H9 (cell line): Measurements from ENCODE around the gene CCND2. TPM values are rescaled to one million over a fixed set of nuclear protein-coding genes. Genes with fewer than 3 reads are reported as not detected.

Experiments
- DNase-seq: peaks from one replicate; pipeline ENCODE4 v3.0.0-alpha.2; 2017
- H2AFZ ChIP-seq: one replicate; pipeline ENCODE4 v1.6.1; 2013; ENCODE audit warnings: mild to moderate bottlenecking, low read length, control low read depth, moderate library complexity
- H2AK5ac ChIP-seq: 2 replicates; pipeline ENCODE4 v1.6.1; 2013; ENCODE audit warnings: low read length, control low read depth, mixed read lengths; ENCODE audit not compliant: insufficient read length
- H2BK120ac ChIP-seq: one replicate; pipeline ENCODE4 v1.6.1; 2013; ENCODE audit warnings: low read depth, mild to moderate bottlenecking, low read length, control low read depth, inconsistent platforms; ENCODE audit not compliant: poor library complexity, severe bottlenecking
- H2BK12ac ChIP-seq: 2 replicates; pipeline ENCODE4 v1.6.1; 2013; ENCODE audit warnings: low read length, control low read depth, mixed read lengths, low read depth; ENCODE audit not compliant: insufficient read length
- H2BK15ac ChIP-seq: 2 replicates; pipeline ENCODE4 v1.6.1; 2013; ENCODE audit warnings: low read depth, low read length, control low read depth
- H2BK20ac ChIP-seq: one replicate; pipeline ENCODE4 v1.6.1; 2013; ENCODE audit warnings: low read depth, mild to moderate bottlenecking, low read length, control low read depth, inconsistent platforms; ENCODE audit not compliant: poor library complexity, severe bottlenecking
- H2BK5ac ChIP-seq: 2 replicates; pipeline ENCODE4 v1.6.1; 2013; ENCODE audit warnings: low read length, control low read depth, mixed read lengths; ENCODE audit not compliant: insufficient read length
- H3K14ac ChIP-seq: 2 replicates; pipeline ENCODE4 v1.6.1; 2013; ENCODE audit warnings: low read length, control low read depth; ENCODE audit not compliant: insufficient read depth
- H3K18ac ChIP-seq: 2 replicates; pipeline ENCODE4 v1.6.1; 2013; ENCODE audit warnings: low read depth, mild to moderate bottlenecking, mixed read lengths, low read length, control low read depth; ENCODE audit not compliant: insufficient read length
- H3K23ac ChIP-seq: 2 replicates; pipeline ENCODE4 v1.6.1; 2013; ENCODE audit warnings: low read length, control low read depth, mixed read lengths, low read depth; ENCODE audit not compliant: insufficient read length
- H3K23me2 ChIP-seq: 2 replicates; pipeline ENCODE4 v1.6.1; 2013; ENCODE audit warnings: low read depth, mild to moderate bottlenecking, mixed read lengths, low read length, control low read depth; ENCODE audit not compliant: insufficient read length, poor library complexity, severe bottlenecking
- H3K27ac ChIP-seq: 2 replicates; pipeline ENCODE4 v1.5.1; 2013; ENCODE audit warnings: low read length, control low read depth, mixed read lengths, low read depth; ENCODE audit not compliant: insufficient read length
- H3K27me3 ChIP-seq: 2 replicates; pipeline ENCODE4 v1.6.1; 2013; ENCODE audit warnings: low read length, control low read depth, inconsistent platforms; ENCODE audit not compliant: insufficient read depth
- H3K4ac ChIP-seq: 2 replicates; pipeline ENCODE4 v1.6.1; 2013; ENCODE audit warnings: low read depth, mild to moderate bottlenecking, control low read depth, inconsistent platforms, low read length, moderate library complexity
- H3K4me1 ChIP-seq: 2 replicates; pipeline ENCODE4 v1.6.1; 2013; ENCODE audit warnings: low read length, control low read depth, inconsistent platforms; ENCODE audit not compliant: insufficient read depth
- H3K4me2 ChIP-seq: 2 replicates; pipeline ENCODE4 v1.6.1; 2013; ENCODE audit warnings: low read length, control low read depth, mixed read lengths; ENCODE audit not compliant: insufficient read length, insufficient read depth
- H3K56ac ChIP-seq: 2 replicates; pipeline ENCODE4 v1.6.1; 2013; ENCODE audit warnings: low read depth, mild to moderate bottlenecking, mixed read lengths, low read length, control low read depth; ENCODE audit not compliant: insufficient read length
- H3K79me1 ChIP-seq: 2 replicates; pipeline ENCODE4 v1.6.1; 2013; ENCODE audit warnings: low read depth, mild to moderate bottlenecking, moderate library complexity, low read length, control low read depth, inconsistent platforms; ENCODE audit not compliant: insufficient read depth, poor library complexity, severe bottlenecking
- H3K79me2 ChIP-seq: 2 replicates; pipeline ENCODE4 v1.6.1; 2013; ENCODE audit warnings: low read length, control low read depth, inconsistent platforms; ENCODE audit not compliant: insufficient read depth
- H3K9ac ChIP-seq: 2 replicates; pipeline ENCODE4 v1.6.1; 2013; ENCODE audit warnings: low read length, control low read depth, mixed read lengths; ENCODE audit not compliant: insufficient read length; ENCODE audit errors: extremely low read depth
- H3K9me3 ChIP-seq: one replicate; pipeline ENCODE4 v1.6.1; 2013; ENCODE audit warnings: low read depth, low read length, inconsistent platforms; ENCODE audit not compliant: control insufficient read depth
- H3T11ph ChIP-seq: one replicate; pipeline ENCODE4 v1.6.1; 2013; ENCODE audit warnings: mild to moderate bottlenecking, low read length, control low read depth, inconsistent platforms
- H4K20me1 ChIP-seq: one replicate; pipeline ENCODE4 v1.6.1; 2013; ENCODE audit not compliant: control insufficient read depth, insufficient read length, insufficient read depth
- H4K5ac ChIP-seq: 2 replicates; pipeline ENCODE4 v1.6.1; 2013; ENCODE audit warnings: low read depth, mild to moderate bottlenecking, mixed read lengths, low read length, control low read depth; ENCODE audit not compliant: insufficient read length
- H4K8ac ChIP-seq: replicated peaks from 2 replicates; pipeline ENCODE4 v1.6.1; 2013; ENCODE audit warnings: low read length, control low read depth, mixed read lengths, low read depth; ENCODE audit not compliant: insufficient read length
- H4K91ac ChIP-seq: 2 replicates; pipeline ENCODE4 v1.6.1; 2013; ENCODE audit warnings: low read depth, mild to moderate bottlenecking, moderate library complexity, mixed read lengths, low read length, control low read depth; ENCODE audit not compliant: insufficient read length
- H3K27ac Mint-ChIP-seq, 3 experiments: 2 replicates in 2 of 3; 3 replicates in 1 of 3; pipeline ENCODE4 v1.8.0; 2020 to 2021; ENCODE audit warnings: mixed read lengths in 3 of 3, mild to moderate bottlenecking in 1 of 3, moderate library complexity in 1 of 3
- H3K27me3 Mint-ChIP-seq: 2 replicates; pipeline ENCODE4 v1.8.0; 2021; ENCODE audit warnings: low read depth, mild to moderate bottlenecking, moderate library complexity, mixed read lengths
- H3K36me3 Mint-ChIP-seq, 3 experiments: 2 replicates in 2 of 3; 3 replicates in 1 of 3; pipeline ENCODE4 v1.8.0; 2020 to 2021; ENCODE audit warnings: low read depth in 3 of 3, mixed read lengths in 3 of 3; ENCODE audit not compliant: insufficient read depth in 1 of 3
- H3K4me1 Mint-ChIP-seq, 2 experiments: 2 replicates each; pipeline ENCODE4 v1.8.0; 2020; ENCODE audit warnings: mixed read lengths in 2 of 2
- H3K4me3 Mint-ChIP-seq, 2 experiments: 2 replicates in 1 of 2; 3 replicates in 1 of 2; pipeline ENCODE4 v1.8.0; 2020 to 2021; ENCODE audit warnings: mild to moderate bottlenecking in 2 of 2, mixed read lengths in 2 of 2, moderate library complexity in 1 of 2
- H3K9me3 Mint-ChIP-seq, 2 experiments: 2 replicates in 1 of 2; 3 replicates in 1 of 2; pipeline ENCODE4 v1.8.0; 2020; ENCODE audit warnings: mild to moderate bottlenecking in 2 of 2, mixed read lengths in 2 of 2, moderate library complexity in 1 of 2
- CTCF ChIP-seq: fragments of 200-600 bp; sonication (generic); conservative IDR thresholded peaks from 3 replicates; pipeline ENCODE4 v1.8.0; 2021; ENCODE audit warnings: antibody characterized with exemption, mild to moderate bottlenecking
- WGBS: extraction: QIAGEN DNeasy Blood & Tissue Kit; methylation state at CpG from one replicate; pipeline ENCODE4 v1.1.7; 2013; ENCODE audit warnings: missing lambda C conversion rate, low lambda C conversion rate, mixed read lengths; ENCODE audit not compliant: insufficient read length; ENCODE audit errors: extremely low coverage; 5-methylcytosine and 5-hydroxymethylcytosine counted together
- total RNA-seq: library from RNA; stranded (reverse); gene quantifications from 2 replicates; pipeline ENCODE4 v1.2.1, GENCODE V29; 2021

CCND2 gene
- total RNA-seq, 1 experiment from 2014 or later: 104 TPM

DNA sequence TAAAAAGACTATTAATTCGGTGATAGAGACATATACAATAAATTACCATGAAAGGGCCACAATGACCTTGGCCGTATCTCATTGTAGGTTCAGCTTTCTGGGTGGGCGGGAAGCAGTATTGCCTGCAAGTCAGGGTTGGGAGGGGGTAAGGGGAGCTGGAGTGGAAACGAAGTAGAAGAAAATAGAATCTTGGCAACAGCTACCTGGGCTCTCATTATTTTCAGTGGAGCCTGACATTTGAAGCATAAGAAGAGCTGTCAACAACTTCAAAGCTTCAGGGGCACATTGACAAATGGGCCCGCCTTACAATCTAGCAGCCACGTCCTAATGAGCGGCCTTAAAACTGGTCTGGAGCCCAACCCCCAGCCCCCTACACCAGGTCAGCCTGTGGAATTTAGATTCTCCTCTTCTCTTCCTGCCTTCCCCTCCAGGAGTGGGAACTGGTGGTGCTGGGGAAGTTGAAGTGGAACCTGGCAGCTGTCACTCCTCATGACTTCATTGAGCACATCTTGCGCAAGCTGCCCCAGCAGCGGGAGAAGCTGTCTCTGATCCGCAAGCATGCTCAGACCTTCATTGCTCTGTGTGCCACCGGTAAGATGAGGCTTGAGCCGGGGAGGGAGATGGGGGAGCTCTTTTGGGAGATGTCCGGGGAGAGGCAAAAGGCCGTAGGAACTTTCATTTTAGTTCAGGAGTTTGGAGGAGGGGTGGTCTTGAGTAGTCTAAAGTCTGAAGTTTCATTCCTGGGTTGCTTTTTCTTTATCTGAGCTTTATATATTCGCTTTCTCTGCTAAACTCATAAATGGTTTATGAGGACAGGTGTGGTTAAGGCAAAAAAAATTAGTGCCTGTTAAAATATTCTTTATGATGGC is 5.0 kb downstream of the CCND2 start:
- no peak overlapping the region for H4K8ac ChIP-seq
- no peak overlapping the region for H3K9ac ChIP-seq
- TF ChIP-seq CTCF: no peak
- H3K27me3 Mint-ChIP-seq: peaks cover 13% of the 10 kb centered on the region
- H3K79me2 ChIP-seq: peaks cover 20% of the 10 kb centered on the region
- no peak overlapping the region for H2AFZ ChIP-seq
- H3K4ac ChIP-seq: no peak overlapping the region
- H2BK12ac ChIP-seq: no peak overlapping the region
- peaks cover 33 to 41% of the 10 kb centered on the region in 2 experiments for H3K4me1 Mint-ChIP-seq
- H2BK120ac ChIP-seq: no peak overlapping the region
- peaks cover 73 to 76% (median 74%) of the 10 kb centered on the region in 3 experiments for H3K36me3 Mint-ChIP-seq
- no peak overlapping the region; a peak in 1 of 5 replicates for H3K4me3 Mint-ChIP-seq
- peaks cover 9% of the 10 kb centered on the region for H3K4me1 ChIP-seq
- H3K23me2 ChIP-seq: peaks cover 17% of the 10 kb centered on the region
- H4K91ac ChIP-seq: no peak overlapping the region
- no peak overlapping the region for H4K5ac ChIP-seq
- H3K18ac ChIP-seq: no peak overlapping the region
- no peak overlapping the region for H3K23ac ChIP-seq
- no peak overlapping the region for H3K27ac ChIP-seq
- H3K4me2 ChIP-seq: no peak overlapping the region
- H3T11ph ChIP-seq: no peak overlapping the region
- peaks cover 4% of the 10 kb centered on the region for H4K20me1 ChIP-seq
- peaks cover 0 to 3% of the 10 kb centered on the region in 2 experiments; a peak in 1 of 5 replicates for H3K9me3 Mint-ChIP-seq
- H3K9me3 ChIP-seq: no peaks in the 10 kb centered on the region
- no peak overlapping the region for H3K56ac ChIP-seq
- no peaks in the 10 kb centered on the region for H3K27me3 ChIP-seq
- peak overlapping the region; percentile 69 to 86 (median 75); a peak in 6 of 7 replicates for H3K27ac Mint-ChIP-seq
- no peak overlapping the region for H2AK5ac ChIP-seq
- H2BK5ac ChIP-seq: no peak overlapping the region
- no CpG with 5 or more reads among the region's 15 CpGs for WGBS
- no peak overlapping the region for H2BK15ac ChIP-seq
- DNase-seq: peak; percentile 10
- peaks cover 2% of the 10 kb centered on the region for H3K79me1 ChIP-seq
- H3K14ac ChIP-seq: no peak overlapping the region
- H2BK20ac ChIP-seq: no peak overlapping the region
